Measurements from ENCODE around the gene IGFBP6. TPM values are rescaled to one million over a fixed set of nuclear protein-coding genes. Genes with fewer than 3 reads are reported as not detected.

Gene IGFBP6
- total RNA-seq, 1 donor from 2014 or later: 10.0 TPM

DNA sequence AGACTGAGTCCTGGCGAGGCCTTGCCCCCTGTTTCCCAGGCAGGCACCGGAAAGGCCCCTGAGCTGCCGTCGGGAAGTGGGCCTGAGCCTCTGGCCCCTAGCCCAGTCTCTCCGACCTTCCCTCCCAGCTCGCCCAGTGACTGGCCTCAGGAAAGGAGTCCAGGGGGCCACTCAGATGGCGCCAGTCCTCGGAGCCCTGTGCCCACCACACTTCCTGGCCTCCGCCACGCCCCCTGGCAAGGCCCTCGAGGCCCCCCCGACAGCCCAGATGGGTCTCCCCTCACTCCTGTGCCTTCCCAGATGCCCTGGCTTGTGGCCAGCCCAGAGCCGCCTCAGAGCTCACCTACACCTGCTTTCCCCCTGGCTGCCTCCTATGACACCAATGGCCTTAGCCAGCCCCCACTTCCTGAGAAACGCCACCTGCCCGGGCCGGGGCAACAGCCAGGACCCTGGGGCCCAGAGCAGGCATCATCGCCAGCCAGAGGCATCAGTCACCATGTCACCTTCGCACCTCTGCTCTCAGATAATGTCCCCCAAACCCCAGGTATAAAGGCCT, 36.7 kb upstream of the IGFBP6 start:
- DNase-seq (ENCODE audit: low spot score): peak; percentile 84
- peaks cover 74% of the 10 kb centered on the region for H3K4me1 Mint-ChIP-seq (ENCODE audit: low read depth)
- H3K9me3 Mint-ChIP-seq (ENCODE audit: low read depth): no peaks in the 10 kb centered on the region
- TF ChIP-seq, protein P1, sequence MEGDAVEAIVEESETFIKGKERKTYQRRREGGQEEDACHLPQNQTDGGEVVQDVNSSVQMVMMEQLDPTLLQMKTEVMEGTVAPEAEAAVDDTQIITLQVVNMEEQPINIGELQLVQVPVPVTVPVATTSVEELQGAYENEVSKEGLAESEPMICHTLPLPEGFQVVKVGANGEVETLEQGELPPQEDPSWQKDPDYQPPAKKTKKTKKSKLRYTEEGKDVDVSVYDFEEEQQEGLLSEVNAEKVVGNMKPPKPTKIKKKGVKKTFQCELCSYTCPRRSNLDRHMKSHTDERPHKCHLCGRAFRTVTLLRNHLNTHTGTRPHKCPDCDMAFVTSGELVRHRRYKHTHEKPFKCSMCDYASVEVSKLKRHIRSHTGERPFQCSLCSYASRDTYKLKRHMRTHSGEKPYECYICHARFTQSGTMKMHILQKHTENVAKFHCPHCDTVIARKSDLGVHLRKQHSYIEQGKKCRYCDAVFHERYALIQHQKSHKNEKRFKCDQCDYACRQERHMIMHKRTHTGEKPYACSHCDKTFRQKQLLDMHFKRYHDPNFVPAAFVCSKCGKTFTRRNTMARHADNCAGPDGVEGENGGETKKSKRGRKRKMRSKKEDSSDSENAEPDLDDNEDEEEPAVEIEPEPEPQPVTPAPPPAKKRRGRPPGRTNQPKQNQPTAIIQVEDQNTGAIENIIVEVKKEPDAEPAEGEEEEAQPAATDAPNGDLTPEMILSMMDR (IDR thresholded peaks at IDR 0.05): no peak
- peak overlapping the region; percentile 97 for H3K27ac Mint-ChIP-seq (ENCODE audit: unreplicated experiment)
- H3K36me3 Mint-ChIP-seq (ENCODE audit: low read depth): peaks cover 27% of the 10 kb centered on the region
- no peaks in the 10 kb centered on the region for H3K27me3 Mint-ChIP-seq (ENCODE audit: low read depth)
- H3K4me3 Mint-ChIP-seq (ENCODE audit: unreplicated experiment): no peak overlapping the region

DNA sequence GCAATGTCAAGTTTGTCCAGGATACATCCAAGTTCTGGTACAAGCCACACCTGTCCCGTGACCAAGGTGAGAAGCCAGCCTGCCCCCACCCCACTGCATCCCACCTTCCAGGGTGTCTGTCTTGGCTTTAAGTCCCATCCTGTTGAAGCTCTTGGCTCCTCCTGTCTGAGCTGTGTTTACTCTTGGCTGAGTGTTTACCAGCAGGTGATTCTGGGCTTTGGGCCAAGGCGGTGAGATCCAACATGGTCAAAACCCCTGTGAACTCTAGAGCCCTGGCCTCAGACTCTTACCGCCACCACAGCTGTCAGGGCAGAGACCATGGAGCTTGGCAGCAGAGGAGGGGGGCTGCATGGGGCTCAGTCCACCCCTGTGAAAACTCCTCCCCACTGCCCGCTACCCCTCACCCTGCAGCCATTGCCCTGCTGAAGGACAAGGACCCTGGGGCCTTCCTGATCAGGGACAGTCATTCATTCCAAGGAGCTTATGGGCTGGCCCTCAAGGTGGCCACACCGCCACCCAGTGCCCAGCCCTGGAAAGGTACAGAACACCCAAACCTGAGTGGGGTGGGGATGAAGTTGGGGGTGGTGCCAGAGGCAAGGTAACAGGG, 36.0 kb upstream of the IGFBP6 start:
- TF ChIP-seq, protein P1 (IDR thresholded peaks at IDR 0.05): peak; percentile 48
- peak; percentile 83 for DNase-seq (ENCODE audit: low spot score)
- H3K4me3 Mint-ChIP-seq (ENCODE audit: unreplicated experiment): no peak overlapping the region
- H3K27ac Mint-ChIP-seq (ENCODE audit: unreplicated experiment): peak overlapping the region; percentile 97
- H3K36me3 Mint-ChIP-seq (ENCODE audit: low read depth): peaks cover 31% of the 10 kb centered on the region
- H3K9me3 Mint-ChIP-seq (ENCODE audit: low read depth): no peaks in the 10 kb centered on the region
- no peaks in the 10 kb centered on the region for H3K27me3 Mint-ChIP-seq (ENCODE audit: low read depth)
- H3K4me1 Mint-ChIP-seq (ENCODE audit: low read depth): peaks cover 75% of the 10 kb centered on the region

DNA sequence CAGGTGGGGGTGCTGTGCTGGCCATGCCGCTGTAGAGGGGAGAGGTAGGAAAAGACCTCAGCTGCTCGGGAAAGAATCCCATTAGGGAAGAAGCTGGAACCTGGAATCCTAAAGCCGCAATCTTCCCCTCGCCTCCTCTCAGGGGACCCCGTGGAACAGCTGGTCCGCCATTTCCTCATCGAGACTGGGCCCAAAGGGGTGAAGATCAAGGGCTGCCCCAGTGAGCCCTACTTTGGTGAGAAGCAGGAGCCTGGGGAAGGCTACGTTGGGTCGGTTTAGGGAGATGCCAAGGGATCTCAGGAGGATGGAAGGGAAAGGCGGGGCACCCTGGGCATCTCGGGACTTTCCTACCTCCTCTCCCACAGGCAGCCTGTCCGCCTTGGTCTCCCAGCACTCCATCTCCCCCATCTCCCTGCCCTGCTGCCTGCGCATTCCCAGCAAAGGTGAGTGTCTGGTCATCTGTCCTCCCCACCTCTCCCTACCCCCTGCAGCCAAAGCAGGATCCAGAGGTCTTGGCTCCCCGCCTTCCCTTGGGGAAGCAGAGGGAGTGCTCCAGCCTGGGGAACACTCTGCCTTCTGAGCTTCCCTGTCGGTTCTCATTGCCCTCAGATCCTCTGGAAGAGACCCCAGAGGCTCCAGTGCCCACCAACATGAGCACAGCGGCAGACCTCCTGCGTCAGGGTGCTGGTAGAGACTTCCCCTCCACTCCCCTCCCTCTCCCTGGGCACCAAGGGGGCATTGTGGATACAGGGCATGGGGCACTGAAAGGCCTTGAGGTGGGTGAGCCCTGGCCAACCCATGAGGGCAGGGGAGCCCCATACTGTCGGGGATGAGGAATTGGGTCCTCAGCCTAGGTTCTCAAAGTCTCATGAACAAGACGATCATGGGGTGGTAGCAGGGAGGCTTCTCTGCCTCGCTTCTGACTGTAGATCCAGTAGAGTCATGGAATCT, 35.2 kb upstream of the IGFBP6 start:
- Mint-ChIP-seq H3K4me1 (ENCODE audit: low read depth) (peaks cover 75% of the 10 kb centered on the region), H3K27ac (ENCODE audit: unreplicated experiment) (peak overlapping the region; percentile 97), H3K9me3 (ENCODE audit: low read depth) (no peaks in the 10 kb centered on the region), H3K27me3 (ENCODE audit: low read depth) (no peaks in the 10 kb centered on the region), H3K4me3 (ENCODE audit: unreplicated experiment) (no peak overlapping the region), H3K36me3 (ENCODE audit: low read depth) (peaks cover 29% of the 10 kb centered on the region)
- DNase-seq (ENCODE audit: low spot score): peak; percentile 66
- TF ChIP-seq, protein P1 (IDR thresholded peaks at IDR 0.05): no peak

DNA sequence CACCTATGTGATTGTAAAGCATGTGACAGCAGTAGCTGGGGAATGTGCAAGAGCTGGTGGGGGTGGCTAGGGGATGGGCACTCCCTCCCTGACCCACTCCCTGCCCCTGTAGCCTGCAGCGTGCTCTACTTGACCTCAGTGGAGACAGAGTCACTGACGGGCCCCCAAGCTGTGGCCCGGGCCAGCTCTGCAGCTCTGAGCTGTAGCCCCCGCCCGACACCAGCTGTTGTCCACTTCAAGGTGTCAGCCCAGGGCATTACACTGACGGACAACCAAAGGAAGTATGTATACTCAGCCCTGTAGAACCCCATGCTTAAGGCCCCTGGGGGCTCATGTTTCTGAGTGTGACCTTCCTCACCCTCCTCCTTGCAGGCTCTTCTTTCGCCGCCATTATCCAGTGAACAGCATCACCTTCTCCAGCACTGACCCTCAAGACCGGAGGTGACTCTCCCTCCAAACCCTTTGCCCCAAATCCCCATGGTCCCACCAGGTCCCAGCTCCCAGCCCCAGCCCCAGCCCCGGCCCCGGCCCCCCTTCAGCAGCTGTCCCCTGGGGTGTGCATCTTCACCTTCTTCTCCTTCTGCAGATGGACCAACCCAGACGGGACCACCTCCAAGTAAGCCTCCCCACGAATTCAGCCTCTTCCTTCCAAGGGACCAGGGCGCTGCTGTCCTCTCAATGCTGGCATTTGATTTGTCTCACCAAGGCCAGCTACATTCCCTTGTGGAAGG, 34.3 kb upstream of the IGFBP6 start:
- peaks cover 24% of the 10 kb centered on the region for H3K36me3 Mint-ChIP-seq (ENCODE audit: low read depth)
- no peak overlapping the region for H3K4me3 Mint-ChIP-seq (ENCODE audit: unreplicated experiment)
- H3K27ac Mint-ChIP-seq (ENCODE audit: unreplicated experiment): peak overlapping the region; percentile 97
- peak; percentile 68 for DNase-seq (ENCODE audit: low spot score)
- H3K27me3 Mint-ChIP-seq (ENCODE audit: low read depth): no peaks in the 10 kb centered on the region
- H3K9me3 Mint-ChIP-seq (ENCODE audit: low read depth): no peaks in the 10 kb centered on the region
- peaks cover 70% of the 10 kb centered on the region for H3K4me1 Mint-ChIP-seq (ENCODE audit: low read depth)
- TF ChIP-seq, protein P1 (IDR thresholded peaks at IDR 0.05): no peak

Measured in chondrocyte (in vitro differentiated cells).